OCI-LY7 (cell line): ENCODE measurements around the gene SNX10. TPM values are rescaled to one million over a fixed set of nuclear protein-coding genes. Genes with fewer than 3 reads are reported as not detected.

ENCODE experiments used
- BruUV-seq: library from RNA; stranded (reverse); fragments of 400-500 nt; replicated peaks from 2 replicates; lab custom pipeline; 2021; lab: Mats Ljungman, UMichigan
- CTCF ChIA-PET: fragments of 300-600 bp; sonication (Branson Sonifier 250); formaldehyde crosslinking; loops from one replicate; lab custom pipeline; 2022; ENCODE audit warnings: antibody characterized with exemption; ENCODE audit not compliant: unreplicated experiment; lab: Charles Lee
- POLR2A ChIA-PET: fragments of 300-600 bp; sonication (Branson Sonifier 250); formaldehyde crosslinking; loops from one replicate; lab custom pipeline; 2022; ENCODE audit warnings: antibody characterized with exemption; lab: Charles Lee
- DNase-seq: peaks from one replicate; pipeline ENCODE4 v3.0.0-alpha.2; 2015; ENCODE audit warnings: low spot score
- H2AFZ ChIP-seq: fragments of 200-600 bp; sonication (generic), shearing (Covaris generic); 2 replicates; pipeline ENCODE4 v1.6.1; 2014; ENCODE audit warnings: mild to moderate bottlenecking, antibody characterized with exemption, low read length, moderate library complexity
- H3K27ac ChIP-seq: fragments of 200-600 bp; sonication (generic); 2 replicates; pipeline ENCODE4 v1.5.1; 2014; ENCODE audit warnings: mixed run types, low read depth, mild to moderate bottlenecking, moderate library complexity, low read length, inconsistent platforms; ENCODE audit not compliant: poor library complexity, severe bottlenecking
- H3K36me3 ChIP-seq: fragments of 200-600 bp; sonication (generic); 2 replicates; pipeline ENCODE4 v1.6.1; 2014; ENCODE audit warnings: mild to moderate bottlenecking, antibody characterized with exemption, low read length, moderate library complexity, mixed read lengths; ENCODE audit not compliant: insufficient read depth
- H3K4me1 ChIP-seq: fragments of 200-600 bp; sonication (generic); 2 replicates; pipeline ENCODE4 v1.5.1; 2014; ENCODE audit warnings: mild to moderate bottlenecking, low read length; ENCODE audit not compliant: insufficient read depth, poor library complexity, severe bottlenecking
- H3K4me2 ChIP-seq: fragments of 200-600 bp; sonication (generic); 2 replicates; pipeline ENCODE4 v1.6.1; 2014; ENCODE audit warnings: mild to moderate bottlenecking, low read length
- H3K4me3 ChIP-seq: fragments of 200-600 bp; sonication (generic); 2 replicates; pipeline ENCODE4 v1.5.1; 2014; ENCODE audit warnings: mild to moderate bottlenecking, low read depth, low read length; ENCODE audit not compliant: poor library complexity, severe bottlenecking
- H3K79me2 ChIP-seq: fragments of 200-600 bp; sonication (generic); 2 replicates; pipeline ENCODE4 v1.6.1; 2016; ENCODE audit warnings: low read depth, mild to moderate bottlenecking, low read length, moderate library complexity, mixed read lengths; ENCODE audit not compliant: insufficient read depth
- H3K9me2 ChIP-seq: fragments of 200-600 bp; sonication (generic); 2 replicates; pipeline ENCODE4 v1.6.1; 2016; ENCODE audit warnings: mild to moderate bottlenecking, low read length, mixed read lengths; ENCODE audit not compliant: insufficient read depth
- H3K9me3 ChIP-seq: fragments of 200-600 bp; sonication (generic); 2 replicates; pipeline ENCODE4 v1.6.1; 2014; ENCODE audit warnings: mild to moderate bottlenecking, mixed run types, low read length, mixed read lengths
- H4K20me1 ChIP-seq: fragments of 200-600 bp; sonication (generic); 2 replicates; pipeline ENCODE4 v1.6.1; 2014; ENCODE audit warnings: mild to moderate bottlenecking, antibody characterized with exemption, low read length, moderate library complexity, mixed read lengths; ENCODE audit not compliant: insufficient read depth
- EZH2phosphoT487 ChIP-seq: fragments of 200-600 bp; sonication (generic); IDR thresholded peaks from 2 replicates; pipeline ENCODE4 v1.6.1; 2018; ENCODE audit warnings: low read depth, borderline replicate concordance, mild to moderate bottlenecking, mixed run types, antibody characterized with exemption, low read length, moderate library complexity, mixed read lengths
- intact Hi-C: fragments of 100-400 bp; cut with micrococcal nuclease; formaldehyde crosslinking; loops from one replicate; pipeline ENCODE4 v1.10.0; 2022; ENCODE audit not compliant: unreplicated experiment
- total RNA-seq, 2 experiments: library from RNA; depleted of rRNA in 1 of 2; stranded (reverse); fragments of >200 nt in 1 of 2; shearing (Covaris generic) in 1 of 2; gene quantifications; 2 replicates each; pipeline ENCODE4 v1.2.3, GENCODE V29; 2014 to 2022
- TF ChIP-seq, protein P1 (sequence below): fragments of 200-600 bp; sonication (generic); conservative IDR thresholded peaks from 2 replicates; pipeline ENCODE4 v1.5.1; 2014; ENCODE audit warnings: mild to moderate bottlenecking, antibody characterized with exemption, low read length, moderate library complexity, mixed read lengths

SNX10 gene
- total RNA-seq, 2 experiments from 2014 or later, result 14.3 to 32.9 TPM

DNA sequence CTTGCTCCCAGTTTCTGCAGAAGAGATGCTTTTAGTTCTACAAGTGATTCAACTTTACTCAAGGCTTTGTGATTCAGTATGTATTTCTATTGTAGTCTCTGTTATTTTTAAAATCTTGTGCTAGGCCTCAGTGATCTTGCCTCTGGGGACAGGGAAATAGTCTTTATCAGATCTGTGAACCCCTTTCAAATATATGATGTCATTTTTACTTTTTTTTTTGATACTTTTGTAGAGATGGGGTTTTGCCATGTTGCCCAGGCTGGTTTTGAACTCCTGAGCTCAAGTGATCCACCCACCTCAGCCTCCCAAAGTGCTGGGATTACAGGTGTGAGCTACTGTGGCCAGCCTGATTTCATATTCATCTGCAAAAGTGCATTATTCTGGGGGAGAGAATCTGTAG, 3.4 kb downstream of the SNX10 start:
- CTCF ChIA-PET, result no interaction called here
- TF ChIP-seq, protein P1, sequence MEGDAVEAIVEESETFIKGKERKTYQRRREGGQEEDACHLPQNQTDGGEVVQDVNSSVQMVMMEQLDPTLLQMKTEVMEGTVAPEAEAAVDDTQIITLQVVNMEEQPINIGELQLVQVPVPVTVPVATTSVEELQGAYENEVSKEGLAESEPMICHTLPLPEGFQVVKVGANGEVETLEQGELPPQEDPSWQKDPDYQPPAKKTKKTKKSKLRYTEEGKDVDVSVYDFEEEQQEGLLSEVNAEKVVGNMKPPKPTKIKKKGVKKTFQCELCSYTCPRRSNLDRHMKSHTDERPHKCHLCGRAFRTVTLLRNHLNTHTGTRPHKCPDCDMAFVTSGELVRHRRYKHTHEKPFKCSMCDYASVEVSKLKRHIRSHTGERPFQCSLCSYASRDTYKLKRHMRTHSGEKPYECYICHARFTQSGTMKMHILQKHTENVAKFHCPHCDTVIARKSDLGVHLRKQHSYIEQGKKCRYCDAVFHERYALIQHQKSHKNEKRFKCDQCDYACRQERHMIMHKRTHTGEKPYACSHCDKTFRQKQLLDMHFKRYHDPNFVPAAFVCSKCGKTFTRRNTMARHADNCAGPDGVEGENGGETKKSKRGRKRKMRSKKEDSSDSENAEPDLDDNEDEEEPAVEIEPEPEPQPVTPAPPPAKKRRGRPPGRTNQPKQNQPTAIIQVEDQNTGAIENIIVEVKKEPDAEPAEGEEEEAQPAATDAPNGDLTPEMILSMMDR, result no peak
- TF ChIP-seq EZH2phosphoT487, result no peak
- peak overlapping the region; percentile 99 for H3K4me3 ChIP-seq

DNA sequence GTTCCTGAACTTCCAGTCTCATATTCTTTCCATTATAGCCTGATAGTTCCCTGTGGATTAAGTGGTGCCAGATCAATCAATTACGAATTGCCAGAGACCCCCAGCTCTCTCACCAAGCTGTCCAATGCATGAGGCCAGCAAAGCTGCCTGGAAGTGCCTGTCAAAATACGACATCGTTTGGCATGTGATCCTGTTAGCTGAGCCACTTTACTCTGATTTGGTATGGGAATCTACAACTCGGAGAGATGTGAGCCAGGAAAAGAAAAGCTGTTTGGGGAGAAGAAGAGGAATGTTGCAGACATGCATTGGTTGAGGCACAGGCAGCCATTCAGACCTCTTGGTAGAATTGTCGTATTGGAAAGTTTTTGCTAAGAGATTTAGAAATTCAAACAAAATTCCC, 3.9 kb downstream of the SNX10 start:
- Histone ChIP-seq H3K36me3 (peaks cover 27% of the 10 kb centered on the region), H3K4me1 (peaks cover 37% of the 10 kb centered on the region), H3K79me2 (peaks cover 47% of the 10 kb centered on the region; the same call in 1 of the 2 replicates), H3K9me2 (no peaks in the 10 kb centered on the region), H3K4me2 (no peak overlapping the region), H3K4me3 (no peak overlapping the region), H3K27ac (no peak overlapping the region), H3K9me3 (no peaks in the 10 kb centered on the region), H2AFZ (no peak overlapping the region), H4K20me1 (no peaks in the 10 kb centered on the region)
- ChIA-PET POLR2A (interaction anchor here (0.8 to 1.2 kb wide), 3 partner anchors 41 to 82 kb away, joined by 3 to 4 read pairs (median 3); no protein-coding TSS in a partner anchor), CTCF (no interaction called here)
- no peak for TF ChIP-seq EZH2phosphoT487
- TF ChIP-seq, protein P1, result no peak
- no TSS peak for BruUV-seq
- intact Hi-C loops, result loop anchor here (2.0 kb wide), 1 partner anchor 19 kb away; no protein-coding TSS in a partner anchor
- no peak for DNase-seq

More for the DNA sequence above, 3.4 kb downstream of the SNX10 start:
- POLR2A ChIA-PET, result interaction anchor here (0.6 to 1.0 kb wide), 3 partner anchors 53 to 569 kb away, joined by 3 to 4 read pairs (median 3); no protein-coding TSS in a partner anchor
- Histone ChIP-seq H3K4me1 (peaks cover 37% of the 10 kb centered on the region), H4K20me1 (no peaks in the 10 kb centered on the region), H2AFZ (no peak overlapping the region), H3K36me3 (peaks cover 21% of the 10 kb centered on the region), H3K79me2 (peaks cover 47% of the 10 kb centered on the region; the same call in 1 of the 2 replicates), H3K4me2 (peak overlapping the region; percentile 94), H3K9me3 (no peaks in the 10 kb centered on the region), H3K27ac (peak overlapping the region; percentile 74), H3K9me2 (no peaks in the 10 kb centered on the region)
- intact Hi-C loops, result loop anchor here (2.0 kb wide), 1 partner anchor 20 kb away; no protein-coding TSS in a partner anchor
- BruUV-seq, result no TSS peak
- no peak for DNase-seq

DNA sequence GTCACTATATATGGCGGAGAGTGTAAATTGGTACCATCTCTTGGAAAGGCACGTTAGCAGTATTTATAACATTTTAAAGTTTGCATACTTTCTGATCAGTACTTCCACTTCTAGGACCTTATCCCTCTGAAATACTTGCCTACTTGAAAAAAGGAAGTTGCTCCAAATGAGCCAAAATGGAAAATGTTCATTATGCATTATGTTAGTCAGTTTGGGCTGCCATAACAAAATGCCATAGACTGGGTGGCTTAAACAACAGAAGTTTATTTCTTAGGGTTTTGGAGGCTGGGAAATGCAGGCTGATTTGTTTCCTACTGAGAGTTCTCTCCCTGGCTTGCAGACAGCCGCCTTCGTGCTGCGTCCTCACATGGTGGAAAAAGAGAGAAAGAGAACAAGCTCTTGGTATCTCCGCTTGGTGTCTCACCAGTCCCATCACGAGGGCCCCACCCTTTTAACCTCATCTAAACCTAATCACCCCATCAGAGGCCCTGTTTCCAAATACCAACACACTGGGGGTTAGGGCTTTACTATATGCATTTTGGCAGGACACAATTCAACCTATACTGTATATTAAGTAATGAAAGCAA, 6.9 kb downstream of the SNX10 start:
- Histone ChIP-seq H3K9me2 (no peaks in the 10 kb centered on the region), H3K4me3 (no peak overlapping the region), H4K20me1 (no peaks in the 10 kb centered on the region), H2AFZ (no peak overlapping the region), H3K36me3 (peaks cover 51% of the 10 kb centered on the region), H3K27ac (no peak overlapping the region), H3K4me2 (no peak overlapping the region), H3K79me2 (peaks cover 30% of the 10 kb centered on the region; the same call in 1 of the 2 replicates), H3K4me1 (peaks cover 20% of the 10 kb centered on the region), H3K9me3 (no peaks in the 10 kb centered on the region)
- no peak for TF ChIP-seq EZH2phosphoT487
- TF ChIP-seq, protein P1, result no peak
- intact Hi-C loops, result no loop called here
- ChIA-PET CTCF (no interaction called here), POLR2A (no interaction called here)
- BruUV-seq, result no TSS peak
- DNase-seq, result no peak
